Liver (tissue), 3 donors: ENCODE results near the gene FOXD2.

Experiments used
- ATF3 ChIP-seq: IDR thresholded peaks from 2 replicates; pipeline ENCODE4 v1.6.1; 2016; ENCODE audit warnings: antibody characterized with exemption
- FOXA1 ChIP-seq: IDR thresholded peaks from 2 replicates; pipeline ENCODE4 v1.6.1; 2016; ENCODE audit warnings: antibody characterized with exemption
- GABPA ChIP-seq, 2 donors: IDR thresholded peaks in 1 of 2; conservative IDR thresholded peaks in 1 of 2; 2 replicates each; pipeline ENCODE4 v1.6.1; 2016; ENCODE audit warnings: antibody characterized with exemption in 2 of 2, mild to moderate bottlenecking in 1 of 2, moderate library complexity in 1 of 2
- MAX ChIP-seq: IDR thresholded peaks from 2 replicates; pipeline ENCODE4 v1.6.1; 2016; ENCODE audit warnings: antibody characterized with exemption
- RAD21 ChIP-seq, 2 donors: IDR thresholded peaks; 2 replicates each; pipeline ENCODE4 v1.6.1; 2016; ENCODE audit warnings: antibody characterized with exemption in 2 of 2, mild to moderate bottlenecking in 2 of 2
- RXRA ChIP-seq, 2 donors: IDR thresholded peaks; 2 replicates each; pipeline ENCODE4 v1.6.1; 2017 to 2018; ENCODE audit warnings: antibody characterized with exemption in 2 of 2, mild to moderate bottlenecking in 1 of 2
- TAF1 ChIP-seq: conservative IDR thresholded peaks from 2 replicates; pipeline ENCODE4 v1.6.1; 2016; ENCODE audit warnings: antibody characterized with exemption, mild to moderate bottlenecking
- YY1 ChIP-seq: IDR thresholded peaks from 2 replicates; pipeline ENCODE4 v1.6.1; 2016; ENCODE audit warnings: antibody characterized with exemption, mild to moderate bottlenecking
- TF ChIP-seq, protein P1 (sequence below): fragments of 150-350 bp; IDR thresholded peaks from 2 replicates; pipeline ENCODE4 v1.5.1; 2017; ENCODE audit warnings: improper control_type of control experiment, low read depth, low read length; ENCODE audit not compliant: missing input control
- TF ChIP-seq, protein P2 (sequence below): IDR thresholded peaks from 2 replicates; pipeline ENCODE4 v1.6.1; 2016; ENCODE audit warnings: antibody characterized with exemption
- donor health status: healthy.
- donor health status: healthy.

DNA sequence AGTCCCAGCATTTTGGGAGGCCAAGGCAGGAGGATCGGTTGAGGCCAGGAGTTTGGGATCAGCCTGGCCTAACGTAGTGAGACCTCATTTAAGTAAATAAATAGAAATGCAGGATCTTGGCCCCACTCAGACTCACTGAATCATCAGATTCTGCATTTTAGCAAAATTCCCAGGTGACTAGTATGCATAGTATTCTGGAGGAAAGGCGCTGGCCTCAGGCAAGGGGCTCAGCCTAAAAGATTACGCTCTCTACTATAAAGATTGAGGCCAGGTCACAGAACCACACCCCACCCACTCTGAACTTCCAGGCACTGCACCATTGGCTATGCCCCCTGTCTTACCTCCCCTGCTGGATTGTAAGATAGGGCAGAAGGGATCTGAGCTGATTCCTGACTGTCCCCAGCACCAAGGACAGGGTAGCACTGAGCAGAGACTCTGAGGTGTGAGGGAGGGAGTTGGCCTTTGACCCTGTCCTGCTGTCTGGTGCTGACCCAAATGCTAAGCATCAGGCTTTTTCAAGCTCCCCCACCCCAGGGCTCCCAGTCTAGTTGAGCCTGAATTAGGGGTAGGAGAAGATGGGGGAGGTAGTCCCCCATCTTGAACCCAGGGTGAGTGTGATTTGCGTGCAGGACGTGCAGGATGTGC is 19.0 kb upstream of the FOXD2 start:
- TF ChIP-seq, protein P1, sequence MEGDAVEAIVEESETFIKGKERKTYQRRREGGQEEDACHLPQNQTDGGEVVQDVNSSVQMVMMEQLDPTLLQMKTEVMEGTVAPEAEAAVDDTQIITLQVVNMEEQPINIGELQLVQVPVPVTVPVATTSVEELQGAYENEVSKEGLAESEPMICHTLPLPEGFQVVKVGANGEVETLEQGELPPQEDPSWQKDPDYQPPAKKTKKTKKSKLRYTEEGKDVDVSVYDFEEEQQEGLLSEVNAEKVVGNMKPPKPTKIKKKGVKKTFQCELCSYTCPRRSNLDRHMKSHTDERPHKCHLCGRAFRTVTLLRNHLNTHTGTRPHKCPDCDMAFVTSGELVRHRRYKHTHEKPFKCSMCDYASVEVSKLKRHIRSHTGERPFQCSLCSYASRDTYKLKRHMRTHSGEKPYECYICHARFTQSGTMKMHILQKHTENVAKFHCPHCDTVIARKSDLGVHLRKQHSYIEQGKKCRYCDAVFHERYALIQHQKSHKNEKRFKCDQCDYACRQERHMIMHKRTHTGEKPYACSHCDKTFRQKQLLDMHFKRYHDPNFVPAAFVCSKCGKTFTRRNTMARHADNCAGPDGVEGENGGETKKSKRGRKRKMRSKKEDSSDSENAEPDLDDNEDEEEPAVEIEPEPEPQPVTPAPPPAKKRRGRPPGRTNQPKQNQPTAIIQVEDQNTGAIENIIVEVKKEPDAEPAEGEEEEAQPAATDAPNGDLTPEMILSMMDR, result no peak
- TF ChIP-seq MAX, result no peak
- TF ChIP-seq, protein P2, sequence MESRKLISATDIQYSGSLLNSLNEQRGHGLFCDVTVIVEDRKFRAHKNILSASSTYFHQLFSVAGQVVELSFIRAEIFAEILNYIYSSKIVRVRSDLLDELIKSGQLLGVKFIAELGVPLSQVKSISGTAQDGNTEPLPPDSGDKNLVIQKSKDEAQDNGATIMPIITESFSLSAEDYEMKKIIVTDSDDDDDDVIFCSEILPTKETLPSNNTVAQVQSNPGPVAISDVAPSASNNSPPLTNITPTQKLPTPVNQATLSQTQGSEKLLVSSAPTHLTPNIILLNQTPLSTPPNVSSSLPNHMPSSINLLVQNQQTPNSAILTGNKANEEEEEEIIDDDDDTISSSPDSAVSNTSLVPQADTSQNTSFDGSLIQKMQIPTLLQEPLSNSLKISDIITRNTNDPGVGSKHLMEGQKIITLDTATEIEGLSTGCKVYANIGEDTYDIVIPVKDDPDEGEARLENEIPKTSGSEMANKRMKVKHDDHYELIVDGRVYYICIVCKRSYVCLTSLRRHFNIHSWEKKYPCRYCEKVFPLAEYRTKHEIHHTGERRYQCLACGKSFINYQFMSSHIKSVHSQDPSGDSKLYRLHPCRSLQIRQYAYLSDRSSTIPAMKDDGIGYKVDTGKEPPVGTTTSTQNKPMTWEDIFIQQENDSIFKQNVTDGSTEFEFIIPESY, result no peak
- TF ChIP-seq ATF3, result no peak
- TF ChIP-seq GABPA (IDR thresholded peaks at IDR 0.05 in 1 of 2, conservative IDR thresholded peaks at IDR 0.05 in 1 of 2), result no peak
- no peak for TF ChIP-seq YY1
- no peak for TF ChIP-seq RAD21 (IDR thresholded peaks at IDR 0.05)
- TF ChIP-seq RXRA (IDR thresholded peaks at IDR 0.05), result no peak
- TF ChIP-seq TAF1, result no peak
- no peak for TF ChIP-seq FOXA1
